NB4 (cell line): Measurements from ENCODE around the gene CD86.
A peak's percentile ranks its signal among the peaks of the same experiment; 100 is the strongest.

Experiments
- DNase-seq: peaks from one replicate; pipeline ENCODE4 v3.0.0; 2010; ENCODE audit warnings: low read depth
- H3K4me3 ChIP-seq: one replicate; pipeline ENCODE4 v1.5.1; 2011; ENCODE audit warnings: mild to moderate bottlenecking, low read depth, low read length, moderate library complexity
- CTCF ChIP-seq: IDR thresholded peaks from one replicate; pipeline ENCODE4 v1.5.1; 2012; ENCODE audit warnings: low read depth, low read length
- MAX ChIP-seq: IDR thresholded peaks from 2 replicates; pipeline ENCODE4 v1.6.1; 2011; ENCODE audit warnings: low read depth, low read length
- MYC ChIP-seq: IDR thresholded peaks from 2 replicates; pipeline ENCODE4 v1.6.1; 2011; ENCODE audit warnings: low read depth, low read length
- POLR2A ChIP-seq: IDR thresholded peaks from 2 replicates; pipeline ENCODE4 v1.6.1; 2011; ENCODE audit warnings: mild to moderate bottlenecking; ENCODE audit not compliant: insufficient read length; ENCODE audit errors: extremely low read depth

CD86 gene

GRCh38 chr3:122077293-122078234 is 22.4 kb downstream of the CD86 start:
- H3K4me3 ChIP-seq, result no peak overlapping the region
- DNase-seq, result peak; percentile 47
- no peak for TF ChIP-seq CTCF
- TF ChIP-seq MYC, result no peak
- peak; percentile 62; the same call in 1 of the 2 replicates for TF ChIP-seq MAX
- no peak for TF ChIP-seq POLR2A

- H3K4me3 ChIP-seq, result no peak overlapping the region
- TF ChIP-seq MYC (no peak), MAX (no peak)
- DNase-seq, result no peak
Observed at GRCh38 chr3:122078235-122078935, 23.2 kb downstream of the CD86 start.

- TF ChIP-seq POLR2A, result no peak
- no peak for TF ChIP-seq MAX
- TF ChIP-seq CTCF, result no peak
- no peak for TF ChIP-seq MYC
- DNase-seq, result no peak
- no peak overlapping the region for H3K4me3 ChIP-seq
Observed at GRCh38 chr3:122079524-122080206, 24.5 kb downstream of the CD86 start.

- TF ChIP-seq CTCF (no peak), POLR2A (no peak), MAX (no peak), MYC (no peak)
- H3K4me3 ChIP-seq, result no peak overlapping the region
- DNase-seq, result no peak
Observed at GRCh38 chr3:122080207-122080587, 25.0 kb downstream of the CD86 start.

GRCh38 chr3:122081543-122082247 is 26.5 kb downstream of the CD86 start:
- DNase-seq, result no peak
- H3K4me3 ChIP-seq, result no peak overlapping the region
- TF ChIP-seq CTCF (no peak), MYC (no peak), MAX (no peak), POLR2A (no peak)
